Parathyroid adenoma (tissue), 2 donors: ENCODE measurements around the gene RAP1A.

Source experiments
- H2AFZ ChIP-seq: fragments of 300-600 bp; sonication (generic); one replicate; pipeline ENCODE4 v1.7.0; 2017; ENCODE audit warnings: antibody characterized with exemption, mild to moderate bottlenecking
- H3K27ac ChIP-seq: fragments of 300-600 bp; sonication (generic); one replicate; pipeline ENCODE4 v1.7.0; 2017
- H3K27me3 ChIP-seq: fragments of 300-600 bp; sonication (generic); one replicate; pipeline ENCODE4 v1.7.0; 2017; ENCODE audit warnings: low read length; ENCODE audit not compliant: control insufficient read depth, insufficient read depth
- H3K36me3 ChIP-seq: fragments of 300-600 bp; sonication (generic); one replicate; pipeline ENCODE4 v1.7.0; 2017; ENCODE audit warnings: low read length; ENCODE audit not compliant: control insufficient read depth, insufficient read depth
- H3K4me1 ChIP-seq: fragments of 300-600 bp; sonication (generic); one replicate; pipeline ENCODE4 v1.7.0; 2017; ENCODE audit warnings: control low read depth
- H3K4me2 ChIP-seq: fragments of 300-600 bp; sonication (generic); one replicate; pipeline ENCODE4 v1.7.0; 2017; ENCODE audit warnings: low read length
- H3K4me3 ChIP-seq: fragments of 300-600 bp; sonication (generic); one replicate; pipeline ENCODE4 v1.7.0; 2017; ENCODE audit warnings: low read depth, low read length
- H3K79me2 ChIP-seq: fragments of 300-600 bp; sonication (generic); one replicate; pipeline ENCODE4 v1.7.0; 2017; ENCODE audit warnings: control low read depth
- H3K9ac ChIP-seq: fragments of 300-600 bp; sonication (generic); one replicate; pipeline ENCODE4 v1.7.0; 2017; ENCODE audit warnings: mild to moderate bottlenecking
- H3K9me3 ChIP-seq: fragments of 300-600 bp; sonication (generic); one replicate; pipeline ENCODE4 v1.7.0; 2017; ENCODE audit warnings: low read length; ENCODE audit not compliant: control insufficient read depth
- CTCF ChIP-seq: fragments of 300-600 bp; sonication (generic); IDR thresholded peaks from one replicate; pipeline ENCODE4 v1.7.0; 2017; ENCODE audit warnings: antibody characterized with exemption, mild to moderate bottlenecking
- donor health status: primary hyperparathyroidism.

Gene RAP1A

DNA sequence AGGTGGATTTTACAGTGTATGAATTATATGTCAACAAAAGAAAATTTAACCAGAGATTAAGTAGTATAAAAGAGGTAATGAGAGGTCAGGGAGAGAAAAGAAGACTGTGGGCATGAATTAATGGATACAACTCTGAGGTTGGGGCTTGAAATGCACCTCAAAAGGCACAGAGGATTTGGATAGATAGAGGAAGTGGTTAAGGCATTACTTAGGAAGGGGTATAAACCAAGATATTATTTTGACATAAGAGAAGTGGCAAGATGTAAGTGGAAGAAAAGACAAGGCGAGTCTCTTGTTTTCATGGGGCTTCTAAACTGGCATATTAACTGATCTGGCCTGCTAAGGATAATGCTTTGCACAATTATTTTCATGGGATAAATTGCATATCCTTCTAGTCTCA lies 34.1 kb downstream of the RAP1A start:
- Histone ChIP-seq H3K9ac (no peak overlapping the region), H2AFZ (no peak overlapping the region), H3K4me2 (no peak overlapping the region), H3K27ac (no peak overlapping the region), H3K4me1 (peaks cover 11% of the 10 kb centered on the region), H3K4me3 (no peak overlapping the region), H3K79me2 (peaks cover 16% of the 10 kb centered on the region), H3K27me3 (no peaks in the 10 kb centered on the region), H3K9me3 (no peaks in the 10 kb centered on the region), H3K36me3 (no peaks in the 10 kb centered on the region)
- no peak for TF ChIP-seq CTCF

- H3K36me3 ChIP-seq: no peaks in the 10 kb centered on the region
- no peak overlapping the region for H2AFZ ChIP-seq
- no peak for TF ChIP-seq CTCF
- no peaks in the 10 kb centered on the region for H3K9me3 ChIP-seq
- no peak overlapping the region for H3K4me2 ChIP-seq
- peaks cover 5% of the 10 kb centered on the region for H3K4me1 ChIP-seq
- no peak overlapping the region for H3K4me3 ChIP-seq
- H3K27ac ChIP-seq: no peak overlapping the region
- H3K27me3 ChIP-seq: no peaks in the 10 kb centered on the region
- H3K9ac ChIP-seq: no peak overlapping the region
- H3K79me2 ChIP-seq: peaks cover 17% of the 10 kb centered on the region
Observed at GRCh38 chr1:111654839-111655238, 35.2 kb downstream of the RAP1A start.

DNA sequence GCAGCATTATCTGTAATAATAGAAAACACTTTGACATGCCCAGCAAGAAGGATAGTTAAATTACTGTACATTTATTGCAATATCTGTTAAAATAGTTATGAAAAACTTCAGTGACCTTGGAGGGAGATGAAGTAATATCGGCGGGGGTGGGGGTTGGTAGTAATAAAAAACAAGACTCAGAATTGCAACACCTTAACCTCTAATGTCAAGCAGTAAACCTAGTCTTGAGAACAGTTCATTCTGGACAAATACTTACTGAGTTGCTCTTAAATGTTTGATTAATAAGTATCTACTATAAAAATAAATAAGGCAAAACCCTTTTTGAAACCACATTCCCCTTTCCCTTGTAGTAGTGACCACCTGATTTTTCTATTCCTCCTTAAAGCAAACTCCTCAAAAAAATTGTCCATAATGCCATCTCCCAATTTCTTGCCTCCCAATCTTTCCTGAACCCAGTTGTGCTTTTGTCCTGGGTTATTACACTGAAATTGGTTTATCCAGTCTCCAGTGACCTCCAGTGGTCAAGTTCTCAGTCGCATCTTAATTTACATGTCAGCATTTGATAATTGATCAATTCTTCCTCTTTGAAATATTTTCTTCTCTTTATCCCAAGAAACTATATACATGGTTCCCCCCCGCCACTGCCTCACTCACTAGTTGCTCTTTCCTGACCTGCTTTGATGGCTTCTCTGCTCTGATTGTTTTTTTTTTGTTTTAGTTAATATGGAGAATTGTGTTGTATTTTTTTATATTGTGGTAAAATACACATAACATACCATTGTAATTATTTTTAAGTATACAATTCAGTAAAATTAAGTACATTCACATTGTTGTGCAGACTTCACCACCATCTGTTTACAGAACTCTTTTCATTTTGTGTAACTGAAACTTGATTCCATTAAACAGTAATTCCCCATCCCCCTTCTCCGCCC lies 36.8 kb downstream of the RAP1A start:
- no peaks in the 10 kb centered on the region for H3K9me3 ChIP-seq
- H3K27ac ChIP-seq: no peak overlapping the region
- peak; percentile 51 for TF ChIP-seq CTCF

GRCh38 chr1:111658622-111659021 lies 39.0 kb downstream of the RAP1A start:
- Histone ChIP-seq H3K4me2 (no peak overlapping the region), H3K27ac (no peak overlapping the region), H3K79me2 (peaks cover 39% of the 10 kb centered on the region), H3K27me3 (no peaks in the 10 kb centered on the region), H3K4me3 (no peak overlapping the region), H2AFZ (no peak overlapping the region), H3K9ac (no peak overlapping the region), H3K4me1 (peaks cover 8% of the 10 kb centered on the region), H3K36me3 (no peaks in the 10 kb centered on the region), H3K9me3 (no peaks in the 10 kb centered on the region)
- no peak for TF ChIP-seq CTCF

More for the DNA sequence above, 36.8 kb downstream of the RAP1A start:
- no peak overlapping the region for H2AFZ ChIP-seq
- peaks cover 31% of the 10 kb centered on the region for H3K79me2 ChIP-seq
- no peak overlapping the region for H3K4me3 ChIP-seq
- H3K9ac ChIP-seq: no peak overlapping the region
- peaks cover 8% of the 10 kb centered on the region for H3K4me1 ChIP-seq
- H3K4me2 ChIP-seq: no peak overlapping the region
- H3K36me3 ChIP-seq: no peaks in the 10 kb centered on the region
- H3K27me3 ChIP-seq: no peaks in the 10 kb centered on the region
